Raji (cell line): ENCODE results near the gene PPP3CA.

ENCODE experiments used
- POLR2A ChIP-seq: IDR thresholded peaks from 2 replicates; pipeline ENCODE4 v1.6.1; 2011; ENCODE audit warnings: low read depth, low read length, control low read depth; ENCODE audit not compliant: insufficient read depth

PPP3CA gene

GRCh38 chr4:101033986-101034385 is 313.3 kb downstream of the PPP3CA start:
- no peak for TF ChIP-seq POLR2A

DNA sequence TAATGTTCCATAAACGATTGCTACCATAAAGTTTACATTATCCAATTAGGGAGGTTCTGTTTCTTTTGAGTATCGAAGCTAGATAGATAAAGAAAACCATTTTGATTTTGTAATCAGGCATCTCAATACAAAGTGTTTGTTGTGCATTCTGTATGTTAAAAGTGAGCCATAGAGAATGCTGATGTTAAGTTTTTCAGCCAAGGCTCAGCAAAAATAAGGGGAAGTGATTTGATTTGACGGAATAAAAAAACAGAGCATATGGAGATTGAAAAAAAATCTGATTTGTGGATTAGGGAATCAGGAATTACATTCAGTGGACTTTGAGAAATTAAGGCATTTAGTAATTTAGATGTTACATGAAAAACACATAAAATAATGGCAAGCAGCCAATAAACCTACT is 314.8 kb downstream of the PPP3CA start:
- no peak for TF ChIP-seq POLR2A

GRCh38 chr4:101031971-101032370 is 315.4 kb downstream of the PPP3CA start:
- TF ChIP-seq POLR2A, result no peak

- no peak for TF ChIP-seq POLR2A
Observed at GRCh38 chr4:101028886-101029285, 318.4 kb downstream of the PPP3CA start.

DNA sequence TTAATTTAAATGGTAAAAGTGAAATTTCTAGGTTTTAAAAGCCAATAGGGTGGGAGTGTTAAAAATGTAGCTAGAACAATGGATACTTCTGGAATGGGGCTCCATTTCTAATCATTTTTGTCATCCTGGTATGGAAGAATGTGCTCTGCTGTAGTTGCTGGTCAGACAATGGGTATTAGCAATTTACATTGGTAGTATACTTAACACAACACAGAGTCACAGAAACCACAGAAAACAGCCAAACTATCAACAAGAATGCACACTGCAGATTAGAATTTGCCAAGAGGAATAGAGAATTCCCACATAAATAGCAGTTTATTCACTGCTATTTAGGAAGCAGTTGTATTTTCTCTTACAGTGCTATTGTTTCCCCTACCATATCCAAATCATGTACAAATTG is 319.6 kb downstream of the PPP3CA start:
- TF ChIP-seq POLR2A, result no peak

DNA sequence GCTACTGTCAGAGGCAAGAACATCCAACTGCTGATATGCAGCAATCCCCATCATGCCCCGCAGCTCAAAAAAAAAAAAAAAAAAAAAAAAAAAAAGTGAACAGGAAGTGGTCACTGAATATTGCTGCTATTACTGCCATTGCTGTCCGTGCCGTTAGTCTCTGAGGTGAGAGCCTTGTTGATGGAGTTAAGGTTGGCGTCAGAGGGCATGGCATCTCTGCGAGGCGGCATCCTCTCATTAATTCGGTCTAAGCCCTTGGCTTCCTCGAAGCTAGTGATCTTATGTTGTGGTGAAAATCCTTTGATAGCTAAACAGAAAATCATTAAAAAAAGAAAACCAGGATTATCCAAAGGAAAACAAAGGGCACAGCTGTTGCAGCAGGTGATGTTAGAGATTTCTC is 321.6 kb downstream of the PPP3CA start:
- TF ChIP-seq POLR2A, result no peak

DNA sequence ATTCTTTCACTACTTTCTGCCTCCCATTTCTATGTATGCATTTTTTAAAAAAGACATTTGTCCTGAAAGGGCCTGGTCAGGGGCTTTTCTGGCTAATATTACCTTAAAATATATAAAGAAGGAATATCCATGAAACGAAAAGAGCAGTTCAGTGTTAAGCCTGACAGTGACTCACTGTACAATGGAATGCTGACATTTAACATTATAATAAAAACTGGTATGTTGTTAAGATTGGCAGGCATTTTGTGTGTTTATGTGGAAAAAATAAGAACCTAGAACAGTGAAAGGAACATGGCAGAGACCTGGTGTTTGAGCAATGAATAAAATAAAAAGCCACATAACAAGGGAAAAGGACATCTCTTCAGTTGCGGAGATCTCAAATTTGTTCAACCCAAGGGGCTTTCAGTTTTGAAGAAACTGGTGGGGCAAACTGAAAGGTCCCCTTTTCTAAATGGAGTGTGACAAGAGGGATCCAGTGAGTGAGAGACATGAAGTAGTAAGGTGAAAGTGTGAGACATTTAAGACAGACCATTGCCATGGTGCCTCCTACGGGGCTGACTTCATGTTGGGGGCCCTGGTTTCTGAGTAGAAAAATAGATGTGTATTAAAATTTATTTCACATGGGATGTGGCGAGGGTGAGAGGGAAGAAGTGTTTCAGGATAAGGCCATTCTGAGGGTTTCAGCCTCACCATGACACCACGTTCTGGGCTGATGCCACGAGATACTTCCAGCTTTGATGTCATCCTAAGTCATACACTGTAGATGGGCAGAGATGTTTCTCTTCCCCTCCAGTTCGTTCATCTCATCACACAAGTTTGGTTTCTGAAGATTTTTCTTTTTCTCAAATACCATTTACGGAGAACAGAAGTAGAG is 324.9 kb downstream of the PPP3CA start:
- TF ChIP-seq POLR2A, result no peak

- TF ChIP-seq POLR2A, result no peak
Observed at GRCh38 chr4:101020956-101021355, 326.4 kb downstream of the PPP3CA start.

DNA sequence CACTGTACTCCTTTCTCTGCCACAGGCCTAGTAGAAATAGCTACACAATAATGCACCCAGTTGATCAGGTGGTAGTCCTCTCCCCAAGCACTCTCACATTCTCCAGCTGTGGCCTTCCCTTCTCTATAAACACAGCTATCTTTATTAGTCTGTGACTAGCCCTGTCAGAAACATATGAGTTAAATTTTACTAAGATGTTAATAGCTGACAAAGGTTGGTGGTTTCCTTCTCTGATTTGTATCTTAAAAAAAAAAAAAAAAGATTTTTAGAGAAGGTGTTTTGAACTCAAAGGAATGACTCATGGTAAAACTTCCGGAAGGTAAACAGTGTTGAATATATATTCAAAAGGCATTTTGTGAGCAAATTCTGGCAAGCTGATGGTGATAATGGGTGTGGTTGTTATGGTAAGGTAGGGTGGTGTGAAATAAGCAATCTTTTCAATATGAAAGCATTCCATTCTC is 327.4 kb downstream of the PPP3CA start:
- TF ChIP-seq POLR2A, result no peak

DNA sequence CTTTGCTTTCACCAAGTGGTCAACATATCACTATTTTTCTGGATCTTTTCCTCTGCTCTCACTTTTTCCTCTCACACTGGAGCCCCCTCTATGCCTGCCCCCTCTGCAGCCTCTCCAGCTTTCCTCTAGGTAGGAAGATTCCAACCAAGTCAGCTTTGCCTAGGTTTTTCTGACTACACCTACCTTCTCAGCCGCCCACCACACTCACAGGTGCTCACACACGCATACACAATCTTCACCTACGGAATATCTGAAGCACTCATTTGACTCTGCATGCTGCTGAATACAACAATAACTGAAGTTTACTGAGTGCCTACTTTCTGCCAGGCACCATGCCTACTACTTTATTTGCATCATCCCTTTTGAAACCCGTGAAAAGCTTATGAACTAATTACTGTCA is 328.0 kb downstream of the PPP3CA start:
- TF ChIP-seq POLR2A, result no peak

DNA sequence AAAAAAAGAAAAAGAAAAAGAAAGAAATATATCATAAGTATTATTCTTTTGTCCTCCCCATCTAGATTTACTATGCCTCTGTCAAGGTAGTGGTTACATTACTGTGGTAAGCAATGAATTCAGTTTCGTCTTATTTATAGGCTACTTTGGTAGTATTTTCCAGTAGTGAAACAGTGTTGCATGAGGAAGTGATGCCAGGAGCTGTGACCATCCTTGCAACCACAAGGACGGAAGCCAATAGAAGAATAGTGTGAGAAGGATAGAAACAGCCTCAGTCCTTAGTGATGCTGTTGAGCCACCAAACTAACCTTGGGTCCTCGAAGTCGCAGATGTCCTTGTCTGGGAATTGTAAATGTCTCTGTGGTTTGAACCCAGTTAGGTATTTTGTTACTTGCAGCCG is 328.5 kb downstream of the PPP3CA start:
- TF ChIP-seq POLR2A, result no peak

GRCh38 chr4:101014417-101014816 is 332.9 kb downstream of the PPP3CA start:
- TF ChIP-seq POLR2A, result no peak

- TF ChIP-seq POLR2A, result no peak
Observed at GRCh38 chr4:101010987-101011386, 336.3 kb downstream of the PPP3CA start.

DNA sequence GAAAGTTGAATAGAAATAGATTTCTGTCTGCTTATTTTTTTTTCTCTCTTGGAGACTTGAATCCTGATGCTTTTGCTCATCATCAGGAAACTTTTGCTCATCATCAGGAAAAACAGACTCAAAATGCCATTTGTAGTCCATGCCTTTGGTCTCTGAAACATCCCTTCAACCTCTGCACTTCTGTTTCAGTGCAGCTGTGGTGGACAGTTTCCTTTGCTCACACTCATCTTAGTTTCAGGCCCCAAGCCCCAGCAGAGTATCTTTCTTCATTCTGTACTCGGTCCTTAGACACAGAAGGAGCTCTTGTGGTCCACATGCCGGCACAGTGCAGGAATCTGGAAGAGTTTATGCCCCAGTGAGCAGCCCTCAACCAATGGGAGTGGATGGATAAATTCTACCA is 337.9 kb downstream of the PPP3CA start:
- no peak for TF ChIP-seq POLR2A

DNA sequence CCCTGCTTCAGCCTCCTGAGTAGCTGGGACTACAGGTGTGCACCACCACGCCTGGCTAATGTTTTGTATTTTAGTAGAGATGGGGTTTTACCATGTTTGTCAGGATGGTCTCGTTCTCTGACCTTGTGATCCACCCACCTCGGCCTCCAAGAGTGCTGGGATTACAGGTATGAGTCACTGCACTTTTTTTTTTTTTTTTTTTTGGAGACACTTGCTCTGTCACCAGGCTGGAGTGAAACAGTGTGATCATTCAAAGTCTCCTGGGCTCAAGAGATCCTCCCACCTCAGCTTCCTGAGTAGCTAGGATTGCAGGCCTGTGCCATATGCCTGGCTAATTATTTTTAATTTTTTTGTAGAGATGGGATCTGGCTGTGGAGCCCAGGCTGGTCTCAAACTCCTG is 338.8 kb downstream of the PPP3CA start:
- no peak for TF ChIP-seq POLR2A

- no peak for TF ChIP-seq POLR2A
Observed at GRCh38 chr4:101005659-101006058, 341.7 kb downstream of the PPP3CA start.

GRCh38 chr4:101000496-101000895 is 346.8 kb downstream of the PPP3CA start:
- no peak for TF ChIP-seq POLR2A
